G401.6 (cell line): ENCODE results near the gene CDK1.

Source experiments
- FAIRE-seq: peaks from 2 replicates; lab custom pipeline; 2012; peaks lifted over from hg19 to GRCh38; lab: Jason Lieb, UNC

CDK1 gene

DNA sequence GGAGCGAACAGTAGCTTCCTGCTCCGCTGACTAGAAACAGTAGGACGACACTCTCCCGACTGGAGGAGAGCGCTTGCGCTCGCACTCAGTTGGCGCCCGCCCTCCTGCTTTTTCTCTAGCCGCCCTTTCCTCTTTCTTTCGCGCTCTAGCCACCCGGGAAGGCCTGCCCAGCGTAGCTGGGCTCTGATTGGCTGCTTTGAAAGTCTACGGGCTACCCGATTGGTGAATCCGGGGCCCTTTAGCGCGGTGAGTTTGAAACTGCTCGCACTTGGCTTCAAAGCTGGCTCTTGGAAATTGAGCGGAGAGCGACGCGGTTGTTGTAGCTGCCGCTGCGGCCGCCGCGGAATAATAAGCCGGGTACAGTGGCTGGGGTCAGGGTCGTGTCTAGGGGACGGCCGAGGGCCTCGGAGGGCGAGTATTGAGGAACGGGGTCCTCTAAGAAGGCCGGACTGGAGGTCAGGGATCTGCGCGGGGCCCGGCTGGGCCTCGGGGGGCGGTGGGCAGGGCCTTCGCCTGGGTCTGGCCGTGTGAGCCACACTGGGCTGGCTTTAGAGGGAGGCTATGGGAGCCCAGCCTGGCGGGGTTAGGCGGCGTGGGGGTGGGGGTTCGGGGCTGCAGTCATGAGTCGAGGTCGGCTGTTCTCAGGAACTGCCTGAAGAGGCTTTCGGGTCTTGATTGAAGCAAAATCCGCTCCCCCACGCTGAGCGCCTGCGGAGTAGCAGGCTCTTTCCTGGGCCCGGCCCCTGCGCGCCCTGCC lies at the start of gene CDK1:
Gene CDK1 (plus strand): TSS at position 265 of the 757 bp plus-strand sequence. CDS start 1,688 bp downstream, outside the sequence.
- peak; percentile 99 for FAIRE-seq

DNA sequence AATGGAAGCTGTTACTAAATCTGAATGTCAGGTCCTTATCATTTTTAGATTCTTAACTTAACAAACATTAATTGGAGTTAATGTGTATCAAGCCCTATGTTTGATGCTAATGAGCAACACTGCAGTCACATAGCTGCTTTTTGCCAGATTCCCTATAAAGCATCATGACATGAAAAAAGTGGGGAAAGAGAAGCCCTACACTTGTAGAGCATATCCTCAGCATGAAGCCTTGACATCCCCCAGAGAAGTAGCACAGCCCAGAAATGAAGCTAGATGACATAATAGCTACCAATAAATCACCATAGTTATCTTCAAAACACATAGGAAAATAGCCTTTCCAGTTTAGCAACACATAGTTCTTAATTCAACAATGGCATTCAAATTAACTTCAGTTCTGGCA lies 49.2 kb upstream of the CDK1 start:
- no peak for FAIRE-seq

DNA sequence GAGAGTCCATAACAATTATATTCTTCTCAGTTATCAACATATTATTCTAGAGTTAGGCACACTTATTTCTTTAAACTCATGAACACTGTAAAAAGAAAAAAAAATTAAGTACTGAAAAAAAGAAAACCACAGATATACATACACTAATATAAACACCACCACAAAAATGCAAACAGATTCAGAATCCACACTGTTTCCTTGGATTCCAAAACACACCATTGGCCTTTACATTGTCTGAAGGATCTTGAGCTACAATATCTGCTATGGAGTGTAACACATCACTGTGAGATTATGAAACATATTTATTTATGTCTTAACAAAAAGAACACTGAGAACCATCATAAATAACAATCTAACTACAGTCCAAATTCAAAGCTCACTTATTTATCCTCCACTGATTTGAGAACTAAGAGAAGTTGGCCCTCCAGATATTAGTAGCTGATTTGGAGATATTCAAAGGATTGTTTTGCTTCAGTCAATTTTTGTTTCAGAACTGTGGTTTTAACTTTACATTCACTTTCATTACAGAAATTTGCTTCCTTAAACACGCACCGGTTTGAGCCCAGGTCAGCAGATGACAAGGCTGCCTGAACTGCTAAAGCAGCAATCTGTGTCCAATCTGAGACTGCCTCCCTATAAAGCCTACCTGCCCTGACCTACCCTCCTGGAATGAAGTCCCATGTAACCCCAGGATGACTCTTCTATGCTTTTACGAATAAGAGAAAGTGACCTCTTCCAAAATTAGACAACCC lies 47.0 kb upstream of the CDK1 start:
- no peak for FAIRE-seq

DNA sequence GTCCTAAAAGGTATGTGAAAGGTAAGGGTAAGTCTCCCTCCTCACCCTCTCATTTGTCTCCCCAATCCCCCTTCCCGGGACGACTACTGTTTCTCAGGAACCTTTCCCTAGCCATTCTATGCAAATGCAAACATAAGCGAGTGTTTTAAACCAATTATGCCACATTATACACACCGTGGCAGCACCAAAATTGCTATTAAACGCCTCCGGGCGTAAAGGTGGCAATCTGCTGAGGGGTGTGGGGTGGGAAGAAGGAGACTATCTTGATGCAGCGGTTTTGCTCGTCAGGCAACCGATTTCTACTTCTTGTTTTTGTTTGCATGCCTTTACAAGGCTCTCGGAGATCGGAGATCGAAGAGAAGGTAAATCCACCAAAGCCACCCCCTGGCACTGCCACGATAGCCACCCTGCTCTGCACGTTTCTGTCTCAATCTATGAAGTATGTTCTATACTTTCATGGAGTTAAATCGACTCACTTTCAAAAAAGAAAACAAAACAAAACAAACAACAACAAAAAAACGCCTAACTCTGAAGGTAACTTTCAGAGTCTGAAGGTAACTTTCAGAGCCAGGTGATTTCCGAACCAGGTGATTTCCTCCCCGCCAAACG lies 46.0 kb upstream of the CDK1 start:
- FAIRE-seq = no peak

DNA sequence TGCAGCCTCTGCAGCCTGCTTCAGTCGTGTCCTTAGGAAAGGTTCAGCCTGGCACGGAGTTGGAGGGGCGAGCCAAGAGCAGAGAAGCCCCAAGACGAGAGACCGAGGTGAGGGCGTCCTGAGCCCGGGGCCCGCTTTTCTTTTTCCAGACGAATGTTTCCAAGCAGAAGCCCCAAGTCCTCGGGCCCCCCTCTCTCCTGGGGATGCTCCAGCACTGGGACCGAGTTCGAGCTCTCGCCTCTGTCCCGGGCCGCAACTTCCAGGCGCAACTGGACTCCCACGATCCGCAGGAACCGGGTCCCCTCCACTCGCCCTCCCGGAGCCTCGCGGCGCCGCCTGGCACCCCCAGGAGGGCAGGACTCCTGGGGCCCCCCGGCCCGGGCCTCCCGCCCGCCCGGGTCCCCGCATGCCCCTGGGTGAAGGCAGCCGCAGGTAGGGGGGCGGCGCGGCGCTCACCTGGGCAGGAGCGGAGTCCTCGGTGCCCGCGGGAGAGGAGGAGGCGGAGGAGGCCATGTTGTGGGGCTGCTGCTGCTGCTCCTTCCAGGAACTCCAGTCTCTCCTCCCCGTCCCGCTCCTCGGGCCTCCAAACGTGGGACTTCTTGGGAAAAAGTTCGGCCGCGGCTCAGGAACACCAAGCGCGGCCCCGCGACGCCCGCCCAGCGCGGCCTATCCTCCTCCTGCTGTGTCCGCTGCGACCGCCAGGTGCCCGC lies 45.3 kb upstream of the CDK1 start:
- no peak for FAIRE-seq

DNA sequence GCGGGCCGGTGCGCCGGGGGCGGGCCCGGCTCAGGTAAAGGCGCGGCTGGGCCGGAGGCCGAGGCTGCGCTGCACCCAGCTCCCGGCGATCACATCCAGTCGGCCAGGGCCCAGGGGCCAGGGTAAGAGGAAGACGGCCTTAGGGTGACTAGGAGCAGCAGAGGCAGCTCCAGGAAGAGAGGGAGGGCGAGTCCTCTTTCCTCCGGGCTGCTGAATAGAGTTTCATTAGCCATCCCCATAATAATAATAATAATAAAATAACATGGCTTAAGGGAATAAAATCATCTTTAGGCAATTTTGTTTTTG lies 44.8 kb upstream of the CDK1 start:
- no peak for FAIRE-seq

DNA sequence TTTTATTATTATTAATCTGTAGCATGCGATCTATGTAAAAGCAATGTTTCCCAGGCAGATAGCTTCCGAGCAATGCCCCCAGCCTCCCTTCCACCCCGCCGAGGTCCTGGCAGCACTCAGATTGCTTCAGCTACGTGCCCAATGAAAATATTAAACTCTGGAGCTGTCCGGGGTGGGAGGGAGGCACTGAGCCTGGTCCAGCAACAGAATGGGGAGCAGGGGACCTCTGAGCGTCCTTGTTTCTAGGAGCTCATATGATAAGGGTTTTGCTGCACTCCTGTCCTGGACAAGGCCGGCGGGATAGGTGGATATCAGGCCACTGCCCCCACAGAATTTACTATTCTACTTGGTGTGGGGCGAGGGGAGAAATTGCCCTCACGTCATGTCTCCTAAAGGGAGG lies 44.5 kb upstream of the CDK1 start:
- FAIRE-seq = no peak

DNA sequence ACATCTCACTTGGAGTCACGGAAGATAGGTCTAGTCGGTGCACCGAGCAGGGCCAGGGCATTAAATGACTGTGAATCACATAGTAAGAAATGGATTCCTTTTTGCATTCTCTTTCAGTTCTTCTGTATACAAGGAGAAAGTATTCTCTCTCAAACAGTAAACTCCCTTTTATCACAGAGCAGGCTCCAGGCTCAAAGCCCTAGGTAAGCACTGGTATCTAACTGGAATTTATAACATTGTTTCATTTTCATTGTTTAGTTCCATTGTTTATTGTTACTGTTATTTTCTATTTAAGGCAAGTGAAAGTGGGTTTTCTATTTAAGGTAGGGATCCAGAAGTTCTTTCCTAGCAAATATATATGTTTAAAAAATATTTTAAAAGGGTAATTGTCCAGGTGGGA lies 44.1 kb upstream of the CDK1 start:
- FAIRE-seq = no peak

DNA sequence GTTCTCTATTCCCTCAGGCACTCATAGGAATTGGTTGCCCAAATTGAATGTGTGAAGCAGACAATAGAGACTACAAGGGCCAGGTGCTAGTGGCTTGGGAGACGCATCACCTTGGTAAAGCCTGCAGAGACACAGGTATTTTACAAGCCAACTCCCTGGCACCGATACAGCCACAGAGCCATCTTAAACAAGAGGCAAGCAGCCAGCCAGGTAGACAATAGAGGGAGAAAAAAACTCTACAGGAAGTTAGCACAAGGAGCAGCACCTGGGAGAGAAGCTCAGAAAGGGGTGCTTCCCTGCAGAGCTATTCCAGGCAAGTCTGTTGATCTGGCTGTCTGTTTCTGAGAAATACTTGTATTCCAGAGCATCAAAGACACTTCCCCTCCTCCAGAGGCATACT lies 43.0 kb upstream of the CDK1 start:
- no peak for FAIRE-seq

DNA sequence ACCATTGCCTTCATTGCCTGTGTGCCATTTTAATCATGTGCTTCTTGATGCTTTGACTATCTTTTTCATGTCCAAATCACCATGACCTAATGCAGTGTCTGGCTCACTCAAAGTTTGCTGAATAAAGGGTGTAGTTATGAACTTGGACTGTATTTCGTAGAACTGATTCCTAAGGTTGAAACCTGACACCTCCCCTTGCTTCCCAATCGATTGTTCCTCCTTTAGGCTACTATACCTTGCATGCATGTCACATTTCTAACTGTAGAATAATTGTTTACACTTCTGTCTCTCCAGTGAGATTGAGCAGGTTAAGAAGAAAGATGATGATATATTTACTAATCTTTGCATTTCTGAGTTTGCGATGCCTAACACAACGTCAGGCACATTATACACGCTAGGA lies 41.0 kb upstream of the CDK1 start:
- FAIRE-seq = no peak

DNA sequence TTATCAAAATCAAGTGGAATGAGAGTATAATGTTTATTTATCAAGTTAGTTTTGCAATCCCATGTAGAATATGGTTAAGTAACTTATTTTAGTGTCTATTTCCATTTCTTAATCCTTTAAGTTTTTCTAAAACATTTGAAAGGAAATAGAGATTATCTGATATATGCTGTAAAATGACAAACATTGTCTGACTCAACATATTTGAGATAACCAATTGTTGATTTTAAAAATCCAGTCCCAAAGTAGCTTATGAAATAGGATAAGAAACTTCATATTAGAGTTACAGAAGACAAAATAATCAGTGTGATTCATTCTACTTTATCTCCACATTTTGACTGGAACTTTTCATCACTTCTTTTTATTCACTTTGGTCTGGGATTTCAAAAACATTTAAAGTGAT lies 38.7 kb upstream of the CDK1 start:
- FAIRE-seq = no peak

DNA sequence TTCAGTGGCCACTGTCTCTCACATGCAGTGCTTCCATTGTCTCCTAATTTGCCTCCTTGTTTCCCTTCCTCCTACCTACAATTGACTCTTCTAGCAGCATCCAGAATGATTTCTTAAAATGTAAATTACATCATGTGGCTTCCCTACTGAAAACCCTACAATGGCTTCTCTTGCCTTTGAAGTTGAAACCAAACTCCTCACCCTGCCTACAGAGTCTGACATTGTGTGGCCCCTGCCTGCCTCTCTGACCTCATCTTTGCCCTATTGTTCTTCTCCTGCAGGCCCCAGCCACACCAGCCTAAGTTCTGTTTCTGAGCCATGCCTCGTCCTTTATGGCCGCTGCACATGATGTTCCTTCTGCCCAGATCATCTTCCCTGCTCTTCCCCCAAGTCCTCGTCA lies 35.8 kb upstream of the CDK1 start:
- no peak for FAIRE-seq

DNA sequence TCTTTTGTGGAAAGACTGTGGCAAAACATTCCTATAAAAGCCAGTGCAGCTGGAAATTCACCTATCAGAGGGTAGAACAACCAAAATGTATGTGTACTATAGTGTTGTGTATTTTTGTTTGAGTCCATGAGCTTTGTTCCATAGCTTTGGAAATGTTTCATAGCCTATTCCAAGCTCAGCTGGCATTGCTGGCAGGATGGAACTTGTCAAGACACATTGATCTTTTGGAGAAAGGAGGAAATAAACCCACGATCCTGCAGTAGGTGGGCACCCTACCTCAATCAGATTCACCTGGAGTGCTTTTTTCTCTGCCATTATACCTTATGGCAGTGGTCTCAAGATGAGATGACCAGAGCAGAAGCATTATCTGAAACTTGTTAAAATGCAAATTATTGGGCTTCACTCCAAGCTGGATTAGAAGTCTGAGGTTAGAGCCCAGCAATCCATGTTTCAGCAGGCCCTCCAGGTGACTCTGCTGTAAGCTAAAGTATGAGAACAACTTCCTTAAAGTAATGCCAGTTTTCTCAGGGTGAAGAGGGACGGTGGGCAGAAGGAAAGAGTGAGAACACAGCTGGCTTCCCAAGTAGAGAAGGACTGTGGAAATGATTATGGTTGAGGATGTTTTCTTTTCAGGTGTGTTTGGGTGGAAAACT lies 30.3 kb upstream of the CDK1 start:
- no peak for FAIRE-seq

DNA sequence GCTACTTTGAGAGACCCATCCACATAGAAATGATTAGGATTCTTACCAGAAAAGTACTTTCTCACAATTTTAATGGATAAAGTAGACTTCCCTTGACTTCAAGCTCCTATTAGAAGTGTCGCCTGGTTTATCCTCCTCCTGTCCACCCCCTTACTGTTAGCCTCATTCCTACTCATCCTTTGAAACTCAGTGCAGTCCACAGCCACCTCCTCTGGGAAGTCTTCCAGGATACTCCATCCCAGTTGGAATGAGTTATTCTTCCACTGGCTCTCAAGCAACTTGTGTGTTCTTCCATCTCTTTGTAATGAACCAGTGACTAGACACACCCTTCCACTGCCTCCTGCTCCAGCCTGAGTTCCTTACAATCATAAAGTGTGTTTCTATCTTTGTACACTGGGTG lies 25.1 kb upstream of the CDK1 start:
- FAIRE-seq = no peak

DNA sequence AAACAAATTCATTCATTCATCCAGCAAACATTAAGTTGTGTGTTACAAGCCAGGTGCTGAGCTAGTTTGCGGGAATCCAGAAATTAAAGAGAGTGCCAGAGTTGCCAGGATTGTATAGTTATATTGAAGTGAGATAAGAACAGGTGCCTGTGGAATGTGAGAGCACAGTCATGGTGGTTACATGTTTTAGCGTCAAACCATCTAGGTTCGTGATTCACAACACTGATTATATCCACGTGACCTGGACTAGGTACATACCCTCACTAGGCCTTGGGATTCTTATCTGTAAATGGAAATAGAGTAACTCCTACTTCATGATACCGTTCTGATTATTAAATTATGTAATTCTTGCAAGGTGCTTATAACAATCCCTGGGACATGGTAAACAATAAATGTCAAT lies 24.5 kb upstream of the CDK1 start:
- FAIRE-seq = no peak

DNA sequence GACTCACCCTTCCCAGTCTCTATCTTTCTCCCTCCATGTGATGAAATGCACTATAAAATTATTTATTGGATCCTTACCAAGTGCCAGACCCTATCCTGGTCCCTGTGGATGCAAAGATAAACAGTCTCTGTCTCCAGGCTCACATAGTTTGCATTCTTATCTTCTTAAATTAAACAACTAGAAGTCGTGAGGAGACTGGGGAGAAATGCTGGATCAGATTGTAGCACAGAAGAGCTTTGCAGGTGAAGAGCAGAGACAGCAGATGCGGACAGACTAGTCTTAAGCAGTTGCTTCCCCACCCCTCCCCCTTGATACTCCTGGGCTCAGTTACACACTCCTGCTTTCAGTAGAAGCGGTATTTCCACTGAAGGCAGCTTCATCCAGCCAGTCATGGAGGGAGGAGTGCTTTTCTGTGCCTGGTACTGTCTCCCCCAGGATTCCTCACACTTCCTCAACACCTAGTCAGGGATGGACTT lies 20.8 kb upstream of the CDK1 start:
- no peak for FAIRE-seq

DNA sequence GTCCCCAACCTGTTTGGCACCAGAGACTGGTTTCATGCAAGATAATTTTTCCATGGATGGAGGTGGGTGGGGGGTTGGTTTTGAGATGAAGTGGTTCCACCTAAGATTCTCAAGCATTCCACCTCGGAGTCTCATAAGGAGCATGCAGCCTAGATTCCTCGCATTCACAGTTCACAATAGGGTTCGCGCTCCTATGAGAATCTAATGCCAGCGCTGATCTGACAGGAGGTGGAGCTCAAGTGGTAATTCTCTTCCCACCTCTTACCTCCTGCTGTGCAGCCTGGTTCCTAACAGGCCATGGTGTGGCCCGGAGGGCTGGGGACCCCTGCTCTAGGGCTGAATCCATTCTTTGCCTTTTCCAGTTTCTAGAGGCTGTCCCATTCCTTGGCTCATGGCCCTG lies 19.1 kb upstream of the CDK1 start:
- no peak for FAIRE-seq

DNA sequence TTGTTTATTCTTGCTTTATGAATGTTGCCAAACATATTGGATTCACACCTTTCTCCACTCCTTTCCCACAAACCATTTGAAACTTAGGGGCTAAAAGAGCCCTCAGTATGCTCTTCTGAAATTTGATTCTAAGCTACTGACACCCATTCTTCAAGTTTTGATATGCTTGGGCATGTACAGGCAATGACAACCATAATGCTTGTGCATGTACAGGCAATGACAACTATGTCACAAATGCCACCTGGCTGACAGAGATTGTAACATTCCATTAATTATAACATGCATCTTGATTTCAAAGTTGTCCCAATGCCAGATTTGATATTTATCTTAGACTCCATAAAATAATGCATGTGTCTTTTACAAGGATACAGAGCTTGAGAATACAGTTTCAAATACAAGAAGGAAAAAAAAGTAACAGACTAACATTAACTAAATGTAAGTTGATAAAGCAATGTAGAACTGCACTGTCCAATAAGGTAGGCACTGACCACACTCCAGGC lies 17.5 kb upstream of the CDK1 start:
- FAIRE-seq = no peak

DNA sequence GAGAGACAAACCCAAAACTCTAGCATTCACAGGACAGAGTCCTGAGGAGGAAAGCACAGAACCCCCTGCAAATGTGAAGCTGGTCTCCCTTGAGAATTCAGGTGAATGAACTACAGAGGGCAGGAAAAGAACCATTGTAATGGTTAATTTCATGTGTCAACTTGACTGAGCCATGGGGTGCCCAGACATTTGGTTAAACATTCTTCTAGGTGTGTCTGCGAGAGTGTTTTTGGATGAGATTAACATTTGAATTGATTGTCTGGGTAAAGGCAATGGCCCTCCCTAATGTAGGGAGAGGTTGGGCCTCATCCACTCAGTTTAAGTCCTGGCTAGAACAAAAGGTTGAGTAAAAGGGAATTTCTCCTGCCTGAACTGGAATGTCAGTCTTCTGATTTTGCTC lies 15.7 kb upstream of the CDK1 start:
- FAIRE-seq = no peak

DNA sequence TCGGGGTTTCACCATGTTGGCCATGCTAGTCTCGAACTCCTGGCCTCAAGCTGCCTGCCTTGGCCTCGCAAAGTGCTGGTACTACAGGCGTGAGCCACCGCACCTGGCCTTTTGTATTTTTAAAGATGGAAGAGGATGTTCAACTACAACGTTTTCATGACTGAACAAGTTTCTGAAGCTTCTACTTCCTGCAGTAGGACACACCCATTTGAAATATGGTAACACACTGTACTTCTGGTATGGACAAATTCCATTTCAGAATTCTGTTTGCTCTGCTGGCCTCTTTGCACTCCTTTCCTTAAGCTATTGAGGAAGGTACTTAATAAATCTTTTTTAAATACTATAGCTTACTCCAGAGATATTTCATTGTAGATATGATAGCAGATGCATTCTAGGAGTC lies 10.9 kb upstream of the CDK1 start:
- FAIRE-seq = no peak

DNA sequence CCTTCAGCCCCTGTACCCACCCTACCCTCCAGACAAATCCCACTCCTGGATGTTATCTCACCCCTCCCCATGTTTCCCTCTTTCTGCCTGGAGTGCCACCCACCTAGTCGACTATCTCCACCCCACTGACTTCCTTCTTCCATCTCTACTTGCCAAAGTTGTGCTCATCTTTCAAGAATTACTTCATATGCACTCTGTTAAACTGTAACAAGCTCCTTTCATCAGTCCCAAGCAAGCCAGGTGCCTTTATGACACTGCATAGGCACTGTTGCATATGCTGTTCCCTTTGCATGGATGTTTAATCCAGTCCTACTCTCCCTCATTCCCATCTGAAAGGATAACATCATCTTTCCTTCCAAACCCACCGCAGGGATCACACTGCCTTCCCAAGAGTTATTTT lies 8.9 kb upstream of the CDK1 start:
- no peak for FAIRE-seq

DNA sequence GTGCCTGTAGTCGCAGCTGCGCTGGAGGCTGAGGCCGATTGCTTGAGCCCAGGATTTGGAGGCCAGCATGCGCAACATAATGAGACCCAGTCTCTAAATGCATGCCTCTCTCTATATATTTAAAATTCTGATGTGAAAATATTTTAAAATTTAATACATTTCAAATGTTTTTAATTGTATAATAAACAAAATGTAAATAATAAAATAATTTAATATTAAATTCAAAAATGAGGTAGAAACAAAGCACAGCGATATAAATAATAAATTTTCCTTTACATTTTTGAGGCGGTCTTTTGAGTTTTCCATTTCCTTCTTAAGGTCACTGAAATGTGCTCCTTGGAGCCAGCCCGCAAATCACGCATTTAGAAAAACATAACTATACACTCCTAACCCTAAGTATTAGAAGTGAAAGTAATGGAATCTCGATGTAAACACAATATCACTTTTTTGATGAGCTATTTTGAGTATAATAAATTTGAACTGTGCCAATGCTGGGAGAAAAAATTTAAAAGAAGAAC lies 523 bp upstream of the CDK1 start:
- FAIRE-seq = no peak
